Skeletal muscle tissue (tissue), 4 donors: ENCODE measurements around the gene BNC1. TPM values are rescaled to one million over a fixed set of nuclear protein-coding genes. Genes with fewer than 3 reads are reported as not detected.

Source experiments
- H3K27ac ChIP-seq: one replicate; pipeline ENCODE4 v1.7.0; 2013; ENCODE audit warnings: mild to moderate bottlenecking, low read depth, low read length, inconsistent platforms
- H3K27me3 ChIP-seq, 3 donors: one replicate each; pipeline ENCODE4 v1.7.0; 2013; ENCODE audit warnings: low read length in 3 of 3; ENCODE audit not compliant: control insufficient read depth in 3 of 3, insufficient read depth in 3 of 3
- H3K36me3 ChIP-seq, 3 donors: one replicate each; pipeline ENCODE4 v1.7.0; 2013; ENCODE audit warnings: low read length in 3 of 3; ENCODE audit not compliant: control insufficient read depth in 3 of 3, insufficient read depth in 3 of 3
- H3K4me1 ChIP-seq, 3 donors: one replicate each; pipeline ENCODE4 v1.7.0; 2013; ENCODE audit warnings: low read length in 3 of 3, mild to moderate bottlenecking in 3 of 3; ENCODE audit not compliant: control insufficient read depth in 3 of 3, insufficient read depth in 3 of 3
- H3K4me3 ChIP-seq, 3 donors: one replicate each; pipeline ENCODE4 v1.7.0; 2013; ENCODE audit warnings: low read length in 3 of 3
- H3K9ac ChIP-seq, 3 donors: one replicate each; pipeline ENCODE4 v1.7.0; 2013; ENCODE audit warnings: low read length in 3 of 3, mild to moderate bottlenecking in 3 of 3, moderate library complexity in 2 of 3, low read depth in 1 of 3
- H3K9me3 ChIP-seq, 3 donors: one replicate each; pipeline ENCODE4 v1.7.0; 2013; ENCODE audit warnings: low read length in 3 of 3; ENCODE audit not compliant: control insufficient read depth in 3 of 3
- total RNA-seq: library from RNA; depleted of rRNA; stranded (reverse); fragments of >200 nt; gene quantifications from one replicate; pipeline ENCODE4 v1.2.3, GENCODE V29; 2014
- donor health status: Osteomylitis.

Gene BNC1
- total RNA-seq, 1 donor from 2014 or later, result 1.6 TPM

DNA sequence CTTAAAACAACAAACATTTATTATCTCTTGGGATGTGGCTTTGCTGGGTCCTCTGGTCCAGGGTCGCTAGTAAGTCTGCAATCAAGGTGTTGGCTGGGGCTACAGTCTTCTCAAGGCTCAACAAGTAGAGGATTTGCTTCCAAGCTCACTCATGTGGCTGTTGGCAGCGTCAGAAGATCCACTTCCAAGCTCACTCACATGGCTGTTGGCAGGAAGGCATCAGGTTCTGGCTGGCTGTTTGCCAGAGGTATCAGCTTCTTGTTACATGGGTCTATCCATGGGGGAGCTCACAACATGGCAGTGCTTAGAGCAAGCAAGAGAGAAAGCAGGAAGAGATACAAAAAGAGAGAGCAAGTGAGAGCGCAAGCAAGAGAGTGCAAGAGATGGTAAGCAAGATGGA is 15.0 kb upstream of the BNC1 start:
- H3K27me3 ChIP-seq, result peaks cover 0 to 10% (median 7%) of the 10 kb centered on the region in 3 donors

DNA sequence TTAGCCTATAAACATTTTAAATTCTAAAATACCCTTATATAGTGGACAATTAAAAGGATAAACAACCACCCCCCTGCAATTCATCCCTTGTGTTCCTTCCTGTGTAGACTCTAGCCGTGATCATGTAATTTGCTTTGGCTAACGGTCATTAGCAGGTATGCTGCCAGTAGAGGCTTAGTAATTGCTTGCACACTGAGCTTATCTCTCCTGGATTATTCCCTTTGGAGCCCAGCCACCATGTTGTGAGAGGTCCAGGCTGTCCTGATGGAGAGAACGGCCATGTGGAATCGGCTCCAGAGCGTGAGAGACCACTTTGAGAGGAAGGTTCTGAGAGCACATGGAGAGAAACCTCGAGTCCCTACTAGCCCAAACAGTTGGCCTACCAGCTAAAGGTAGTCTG is 11.0 kb upstream of the BNC1 start:
- Histone ChIP-seq H3K27me3 (peaks cover 0 to 14% (median 8%) of the 10 kb centered on the region in 3 donors), H3K9ac (no peak overlapping the region), H3K9me3 (no peaks in the 10 kb centered on the region), H3K4me1 (no peaks in the 10 kb centered on the region), H3K36me3 (no peaks in the 10 kb centered on the region), H3K27ac (no peak overlapping the region), H3K4me3 (no peak overlapping the region)

More for the DNA sequence above, 15.0 kb upstream of the BNC1 start:
- Histone ChIP-seq H3K9me3 (peaks cover 0 to 4% (median 0%) of the 10 kb centered on the region in 3 donors), H3K9ac (no peak overlapping the region), H3K4me1 (no peaks in the 10 kb centered on the region), H3K36me3 (no peaks in the 10 kb centered on the region), H3K27ac (no peak overlapping the region), H3K4me3 (no peak overlapping the region)

DNA sequence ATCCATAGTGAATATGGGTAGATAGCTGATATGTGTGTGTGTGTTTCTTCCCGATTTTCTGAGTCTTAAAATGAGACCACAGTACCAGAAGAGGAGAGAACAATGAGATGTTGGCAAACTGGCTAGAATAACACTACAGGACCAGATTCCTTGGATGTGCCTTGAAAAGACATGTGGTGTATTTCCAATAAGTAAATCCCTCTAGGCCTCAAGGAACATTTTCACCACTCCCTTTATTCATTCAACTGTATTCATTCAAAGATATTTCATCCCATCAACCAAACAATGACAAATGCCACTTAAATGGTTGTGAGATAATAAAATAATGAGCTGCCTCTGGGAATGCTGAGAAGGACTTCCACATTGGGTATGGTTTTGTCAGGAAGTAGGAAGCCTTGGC is 8.7 kb upstream of the BNC1 start:
- Histone ChIP-seq H3K27ac (no peak overlapping the region), H3K4me1 (no peaks in the 10 kb centered on the region), H3K27me3 (peaks cover 0 to 19% (median 7%) of the 10 kb centered on the region in 3 donors), H3K4me3 (no peak overlapping the region), H3K9ac (no peak overlapping the region), H3K36me3 (no peaks in the 10 kb centered on the region), H3K9me3 (no peaks in the 10 kb centered on the region)

- H3K4me1 ChIP-seq, result no peaks in the 10 kb centered on the region
- no peaks in the 10 kb centered on the region for H3K36me3 ChIP-seq
- no peak overlapping the region for H3K9ac ChIP-seq
- no peak overlapping the region for H3K4me3 ChIP-seq
- no peaks in the 10 kb centered on the region for H3K9me3 ChIP-seq
- H3K27ac ChIP-seq, result no peak overlapping the region
- H3K27me3 ChIP-seq, result peaks cover under 1 to 19% (median 7%) of the 10 kb centered on the region in 3 donors
These were observed 7.9 kb upstream of the BNC1 start for GRCh38 chr15:83292317-83292716.

DNA sequence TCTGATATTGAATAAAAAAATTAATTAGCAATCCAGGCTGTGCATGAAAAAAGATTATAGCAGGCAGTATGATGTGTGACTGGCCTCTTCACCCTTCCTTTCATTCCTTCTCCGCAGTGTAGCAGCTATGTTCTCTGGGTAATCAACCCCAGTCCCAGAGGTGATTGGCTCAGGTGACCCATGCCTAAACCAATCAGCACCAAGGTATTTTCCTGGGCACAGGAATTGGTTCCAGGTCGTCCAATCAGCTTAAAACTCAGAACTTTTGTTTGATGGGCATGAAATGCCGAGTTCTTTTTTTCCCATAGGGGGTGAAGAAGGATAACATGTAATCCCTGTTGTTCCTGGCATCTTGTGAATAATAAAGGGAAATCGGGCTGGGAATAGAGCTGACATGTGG is 5.8 kb upstream of the BNC1 start:
- H3K36me3 ChIP-seq, result no peaks in the 10 kb centered on the region
- no peak overlapping the region for H3K9ac ChIP-seq
- H3K4me1 ChIP-seq, result no peaks in the 10 kb centered on the region
- peaks cover 9 to 31% (median 16%) of the 10 kb centered on the region in 3 donors for H3K27me3 ChIP-seq
- H3K9me3 ChIP-seq, result no peaks in the 10 kb centered on the region
- no peak overlapping the region for H3K4me3 ChIP-seq
- no peak overlapping the region for H3K27ac ChIP-seq

- H3K4me3 ChIP-seq, result no peak overlapping the region
- no peaks in the 10 kb centered on the region for H3K4me1 ChIP-seq
- H3K27ac ChIP-seq, result no peak overlapping the region
- no peak overlapping the region for H3K9ac ChIP-seq
- no peaks in the 10 kb centered on the region for H3K9me3 ChIP-seq
- peaks cover 17 to 37% (median 22%) of the 10 kb centered on the region in 3 donors for H3K27me3 ChIP-seq
- H3K36me3 ChIP-seq, result no peaks in the 10 kb centered on the region
These were observed 4.7 kb upstream of the BNC1 start for GRCh38 chr15:83289160-83289559.

DNA sequence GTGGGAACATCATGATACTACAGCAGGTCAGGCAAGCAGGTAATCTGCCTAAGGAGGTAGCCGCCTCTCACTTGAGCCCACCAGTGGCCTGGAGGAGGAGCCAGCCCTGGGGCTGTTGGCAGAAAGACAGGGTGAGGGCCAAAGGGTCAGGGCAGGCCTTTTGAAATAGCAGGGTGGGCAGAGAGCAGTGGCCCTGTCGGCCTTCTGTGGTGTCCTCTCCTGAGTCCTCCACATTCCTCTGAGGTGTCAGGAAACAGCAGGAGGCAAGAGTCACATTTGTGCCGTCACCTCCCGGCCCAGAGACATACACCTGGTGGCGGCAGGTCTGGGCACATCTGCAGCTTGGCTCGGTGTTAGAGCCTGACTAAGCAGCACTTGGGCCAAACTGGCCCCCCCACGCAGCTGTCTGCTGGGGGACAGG is 3.9 kb upstream of the BNC1 start:
- peaks cover 22 to 44% (median 24%) of the 10 kb centered on the region in 3 donors for H3K27me3 ChIP-seq

GRCh38 chr15:83287541-83288027 is 3.1 kb upstream of the BNC1 start:
- Histone ChIP-seq H3K4me1 (peaks cover 0 to 4% (median 2%) of the 10 kb centered on the region in 3 donors), H3K9me3 (no peaks in the 10 kb centered on the region), H3K36me3 (no peaks in the 10 kb centered on the region), H3K4me3 (no peak overlapping the region), H3K27ac (no peak overlapping the region), H3K27me3 (peaks cover 28 to 48% (median 32%) of the 10 kb centered on the region in 3 donors), H3K9ac (no peak overlapping the region)

More for the DNA sequence above, 3.9 kb upstream of the BNC1 start:
- H3K9me3 ChIP-seq, result no peaks in the 10 kb centered on the region
- no peak overlapping the region for H3K27ac ChIP-seq
- peaks cover 0 to 4% (median 0%) of the 10 kb centered on the region in 3 donors for H3K4me1 ChIP-seq
- no peaks in the 10 kb centered on the region for H3K36me3 ChIP-seq
- H3K4me3 ChIP-seq, result no peak overlapping the region
- no peak overlapping the region for H3K9ac ChIP-seq

GRCh38 chr15:83285979-83286553 is 1.6 kb upstream of the BNC1 start:
- H3K27ac ChIP-seq, result no peak overlapping the region
- H3K4me1 ChIP-seq, result peaks cover 0 to 4% (median 2%) of the 10 kb centered on the region in 3 donors
- no peak overlapping the region for H3K4me3 ChIP-seq
- H3K36me3 ChIP-seq, result no peaks in the 10 kb centered on the region
- no peaks in the 10 kb centered on the region for H3K9me3 ChIP-seq
- H3K9ac ChIP-seq, result no peak overlapping the region
- H3K27me3 ChIP-seq, result peaks cover 37 to 56% (median 42%) of the 10 kb centered on the region in 3 donors

DNA sequence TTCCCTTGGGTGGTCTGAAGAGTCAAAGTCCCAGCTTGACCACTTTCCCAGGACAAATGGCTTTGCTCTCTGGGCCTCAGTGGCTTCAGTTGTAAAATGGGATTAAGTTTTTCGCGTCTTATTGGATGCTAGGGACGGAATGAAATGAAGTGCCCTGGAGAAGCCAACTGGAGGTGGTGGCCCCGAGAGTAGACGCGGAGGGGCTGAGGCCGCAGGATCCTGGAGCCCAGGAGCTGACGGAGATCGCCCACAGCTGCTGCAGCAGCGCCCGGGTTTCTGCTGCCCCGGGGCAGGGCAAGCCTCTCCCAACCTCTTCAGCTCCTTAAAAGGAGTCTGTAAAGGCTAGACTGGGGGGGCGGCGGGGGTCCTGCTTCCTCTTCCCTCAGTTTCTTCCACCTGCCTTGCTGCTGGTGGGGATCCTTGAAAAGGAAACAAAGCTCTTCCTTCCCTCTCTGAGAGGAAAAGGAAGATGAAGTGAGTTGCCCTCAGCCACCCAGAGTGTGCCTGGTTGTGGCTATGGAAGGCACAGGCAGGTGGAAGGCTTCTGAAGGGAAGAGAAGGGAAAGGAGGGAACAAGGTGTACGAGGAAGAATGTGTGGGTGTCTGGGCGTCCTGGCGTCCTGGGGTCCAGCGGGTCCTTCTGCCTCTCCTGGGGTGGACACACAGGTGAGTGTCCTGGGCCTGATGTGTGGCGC is 967 bp upstream of the BNC1 start:
- H3K27me3 ChIP-seq, result peaks cover 41 to 59% (median 47%) of the 10 kb centered on the region in 3 donors
- H3K27ac ChIP-seq, result no peak overlapping the region
- H3K9me3 ChIP-seq, result no peaks in the 10 kb centered on the region
- no peak overlapping the region for H3K4me3 ChIP-seq
- H3K36me3 ChIP-seq, result no peaks in the 10 kb centered on the region
- peaks cover 0 to 4% (median 2%) of the 10 kb centered on the region in 3 donors for H3K4me1 ChIP-seq
- no peak overlapping the region for H3K9ac ChIP-seq
